Measurements from ENCODE around the gene RASGRP1.

GRCh38 chr15:38506997-38507396 is 57.6 kb downstream of the RASGRP1 start:
- TF ChIP-seq, protein P1, sequence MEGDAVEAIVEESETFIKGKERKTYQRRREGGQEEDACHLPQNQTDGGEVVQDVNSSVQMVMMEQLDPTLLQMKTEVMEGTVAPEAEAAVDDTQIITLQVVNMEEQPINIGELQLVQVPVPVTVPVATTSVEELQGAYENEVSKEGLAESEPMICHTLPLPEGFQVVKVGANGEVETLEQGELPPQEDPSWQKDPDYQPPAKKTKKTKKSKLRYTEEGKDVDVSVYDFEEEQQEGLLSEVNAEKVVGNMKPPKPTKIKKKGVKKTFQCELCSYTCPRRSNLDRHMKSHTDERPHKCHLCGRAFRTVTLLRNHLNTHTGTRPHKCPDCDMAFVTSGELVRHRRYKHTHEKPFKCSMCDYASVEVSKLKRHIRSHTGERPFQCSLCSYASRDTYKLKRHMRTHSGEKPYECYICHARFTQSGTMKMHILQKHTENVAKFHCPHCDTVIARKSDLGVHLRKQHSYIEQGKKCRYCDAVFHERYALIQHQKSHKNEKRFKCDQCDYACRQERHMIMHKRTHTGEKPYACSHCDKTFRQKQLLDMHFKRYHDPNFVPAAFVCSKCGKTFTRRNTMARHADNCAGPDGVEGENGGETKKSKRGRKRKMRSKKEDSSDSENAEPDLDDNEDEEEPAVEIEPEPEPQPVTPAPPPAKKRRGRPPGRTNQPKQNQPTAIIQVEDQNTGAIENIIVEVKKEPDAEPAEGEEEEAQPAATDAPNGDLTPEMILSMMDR (IDR thresholded peaks at IDR 0.05; ENCODE audit: low read depth, low read length), result no peak
- no peak for TF ChIP-seq EZH2phosphoT487 (IDR thresholded peaks at IDR 0.05; ENCODE audit: low read depth)

Data from OCI-LY3 (cell line).